Eye (tissue), 1 donor: ENCODE results near the gene GNAZ.
A peak's percentile ranks its signal among the peaks of the same experiment; 100 is the strongest.

Experiments
- DNase-seq: peaks from one replicate; pipeline ENCODE4 v3.0.0-alpha.2; 2015

Gene GNAZ

GRCh38 chr22:23109079-23109347 is 38.7 kb downstream of the GNAZ start:
- no peak for DNase-seq

GRCh38 chr22:23109441-23109978 is 39.2 kb downstream of the GNAZ start:
- no peak for DNase-seq

- peak; percentile 76 for DNase-seq
These were observed 40.0 kb downstream of the GNAZ start for GRCh38 chr22:23110190-23110921.

GRCh38 chr22:23110922-23111527 is 40.7 kb downstream of the GNAZ start:
- DNase-seq = no peak

- DNase-seq = no peak
These were observed 42.2 kb downstream of the GNAZ start for GRCh38 chr22:23112472-23113012.

- DNase-seq = peak; percentile 76
These were observed 42.9 kb downstream of the GNAZ start for GRCh38 chr22:23113067-23113846.

GRCh38 chr22:23113847-23114720 is 43.8 kb downstream of the GNAZ start:
- DNase-seq = no peak

GRCh38 chr22:23114721-23115020 is 44.4 kb downstream of the GNAZ start:
- no peak for DNase-seq

- no peak for DNase-seq
These were observed 45.0 kb downstream of the GNAZ start for GRCh38 chr22:23115369-23115768.

- DNase-seq = no peak
These were observed 45.6 kb downstream of the GNAZ start for GRCh38 chr22:23115825-23116494.

GRCh38 chr22:23116506-23117263 is 46.4 kb downstream of the GNAZ start:
- DNase-seq = no peak

- DNase-seq = no peak
These were observed 47.0 kb downstream of the GNAZ start for GRCh38 chr22:23117275-23117674.

GRCh38 chr22:23117891-23118646 is 47.8 kb downstream of the GNAZ start:
- no peak for DNase-seq

- DNase-seq = no peak
These were observed 48.6 kb downstream of the GNAZ start for GRCh38 chr22:23118647-23119493.

- DNase-seq = no peak
These were observed 49.4 kb downstream of the GNAZ start for GRCh38 chr22:23119494-23120414.

- no peak for DNase-seq
These were observed 50.1 kb downstream of the GNAZ start for GRCh38 chr22:23120415-23120899.

- no peak for DNase-seq
These were observed 50.7 kb downstream of the GNAZ start for GRCh38 chr22:23121000-23121421.

GRCh38 chr22:23121424-23121823 is 51.1 kb downstream of the GNAZ start:
- no peak for DNase-seq
